ENCODE measurements around the gene MTARC2.

Gene MTARC2

DNA sequence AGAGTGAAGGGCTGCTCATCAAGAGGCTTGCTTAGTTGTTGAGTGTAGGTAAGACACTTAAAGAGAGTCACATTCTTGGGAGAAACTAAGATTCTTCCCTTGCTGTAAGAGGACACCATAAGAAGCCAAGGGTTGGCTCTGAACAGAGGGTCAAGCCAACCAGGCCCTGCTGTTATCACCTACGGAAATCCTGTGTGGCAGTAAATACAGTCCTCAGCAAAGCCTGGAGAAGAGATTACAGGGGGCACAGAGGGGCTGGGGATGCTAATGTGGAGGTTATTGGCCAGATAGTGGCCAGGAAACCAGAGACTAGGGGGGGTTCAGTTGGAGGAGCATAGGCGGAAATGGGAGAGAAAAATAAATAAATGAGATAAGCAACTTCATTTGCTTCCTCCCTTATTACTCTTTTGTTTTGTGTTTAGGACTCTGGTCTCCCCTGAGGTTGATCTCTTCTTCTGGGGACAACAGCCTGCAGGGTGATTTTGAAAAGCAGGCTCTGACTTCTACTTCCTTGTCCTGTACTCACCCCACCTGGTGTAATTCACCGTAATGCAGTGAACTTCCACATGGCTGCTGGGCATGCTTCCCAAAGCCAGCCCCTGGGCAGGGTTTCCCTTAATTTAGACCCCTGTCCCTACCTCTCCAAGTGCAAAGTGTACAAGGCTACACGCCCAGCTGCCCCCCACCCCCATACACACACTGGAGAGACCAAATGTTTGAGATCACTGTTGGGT, 79.5 kb downstream of the MTARC2 start:
- DNase-seq (ENCODE audit: low read depth, low spot score): no peak

DNA sequence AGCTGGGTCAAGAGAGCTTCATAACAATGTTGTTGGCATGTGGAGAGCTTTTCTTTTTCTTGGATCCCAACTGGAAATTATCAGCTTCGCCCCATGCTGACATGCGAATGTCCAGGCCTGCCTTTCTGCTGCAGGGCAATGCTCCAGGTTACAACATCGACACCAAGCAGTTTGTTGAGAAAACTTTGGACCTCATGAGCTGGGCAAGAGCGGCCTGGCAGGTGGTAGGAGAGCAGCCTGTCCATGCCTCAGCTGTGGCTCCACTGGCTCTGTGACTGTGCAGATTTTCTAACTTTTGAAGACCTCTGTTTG, 80.0 kb downstream of the MTARC2 start:
- no peak for DNase-seq (ENCODE audit: low read depth, low spot score)

DNA sequence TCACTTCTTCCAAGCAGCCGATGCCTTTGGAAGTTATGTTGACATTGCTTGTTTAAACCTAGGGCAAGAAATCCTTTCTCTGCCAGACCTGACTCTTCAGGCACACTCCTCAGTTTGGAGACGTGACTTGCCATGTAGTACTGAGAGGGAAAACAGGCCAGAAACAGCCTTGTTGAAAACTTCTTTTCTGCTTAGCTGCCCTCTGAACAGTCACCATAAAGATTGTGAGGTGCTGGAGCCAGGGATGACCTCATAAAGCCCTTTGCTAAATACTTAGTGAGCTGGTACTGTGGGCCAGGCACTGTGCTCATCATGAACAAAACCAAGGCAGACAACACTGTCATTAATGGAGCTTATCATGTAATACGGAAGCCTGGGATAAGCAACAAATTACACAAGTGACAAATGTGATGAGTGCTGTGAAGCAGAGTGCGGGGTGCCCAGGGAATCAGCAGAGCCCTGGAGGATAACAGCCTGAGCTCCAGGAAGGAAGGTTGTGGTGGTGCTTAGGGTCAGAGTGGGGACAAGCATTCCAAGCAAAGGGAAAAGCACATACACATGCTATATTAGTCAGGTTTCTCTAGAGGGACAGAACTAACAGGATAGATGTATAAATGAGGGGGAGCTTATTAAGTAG, 80.9 kb downstream of the MTARC2 start:
- no peak for DNase-seq (ENCODE audit: low read depth, low spot score)

DNA sequence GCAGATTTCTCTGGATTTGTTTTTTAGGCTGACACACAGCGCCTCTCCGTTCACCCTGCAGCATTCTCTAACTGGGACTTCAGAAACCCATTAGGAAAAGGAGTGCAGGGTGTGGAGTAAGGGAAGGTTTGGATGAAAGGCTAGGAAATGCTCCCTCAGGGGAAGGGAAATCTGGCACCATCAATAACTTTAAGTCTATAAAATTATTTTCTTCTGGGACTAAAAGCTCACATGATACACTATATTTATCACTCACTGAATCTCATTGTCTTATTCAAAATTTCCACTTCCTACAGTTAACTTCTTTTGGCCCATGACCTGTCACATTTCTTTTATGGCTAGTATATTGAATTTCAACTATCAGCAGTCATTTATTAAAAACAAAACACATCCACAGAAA, 85.3 kb downstream of the MTARC2 start:
- DNase-seq (ENCODE audit: low read depth, low spot score): no peak

Data from iPS DF 19.7 (cell line).